HG02610 (cell line): ENCODE data around the gene RLN3.

Source experiments
- ATAC-seq: cut with Tn5 transposase; IDR thresholded peaks from one replicate; pipeline ENCODE4 v1.9.1; 2021; ENCODE audit warnings: mild to moderate bottlenecking, moderate library complexity; ENCODE audit not compliant: unreplicated experiment

Gene RLN3

DNA sequence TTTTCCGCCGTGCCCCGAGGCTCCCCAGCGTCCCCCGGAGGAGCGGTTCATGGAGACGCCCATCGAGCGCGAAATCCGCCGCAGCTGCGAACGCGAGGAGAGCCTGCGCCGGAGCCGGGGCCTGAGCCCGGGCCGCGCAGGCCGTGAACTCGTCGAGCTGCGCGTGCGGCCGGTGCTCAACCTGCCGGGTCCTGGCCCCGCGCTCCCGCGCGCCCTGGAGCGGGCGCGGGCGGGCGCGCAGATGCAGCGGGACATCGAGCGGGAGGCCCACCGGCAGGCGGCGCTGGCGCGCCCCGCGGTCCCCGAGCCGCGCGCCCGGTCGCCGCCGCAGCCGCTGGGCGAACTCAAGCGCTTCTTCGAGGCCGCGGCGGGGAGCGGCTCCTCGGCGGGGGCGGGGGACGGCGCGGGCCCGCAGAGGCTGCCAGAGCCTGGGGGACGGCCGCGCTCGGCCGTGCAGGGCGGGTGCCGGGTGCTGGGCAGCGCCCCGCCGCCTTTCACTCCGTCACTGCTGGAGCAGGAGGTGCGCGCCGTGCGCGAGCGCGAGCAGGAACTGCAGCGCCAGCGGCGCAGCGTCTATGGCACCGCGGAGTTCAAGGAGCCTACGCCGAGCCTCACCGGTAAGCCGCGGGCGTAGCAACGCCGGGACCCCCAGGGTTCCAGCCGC is 45.4 kb downstream of the RLN3 start:
- peak; percentile 39 for ATAC-seq

DNA sequence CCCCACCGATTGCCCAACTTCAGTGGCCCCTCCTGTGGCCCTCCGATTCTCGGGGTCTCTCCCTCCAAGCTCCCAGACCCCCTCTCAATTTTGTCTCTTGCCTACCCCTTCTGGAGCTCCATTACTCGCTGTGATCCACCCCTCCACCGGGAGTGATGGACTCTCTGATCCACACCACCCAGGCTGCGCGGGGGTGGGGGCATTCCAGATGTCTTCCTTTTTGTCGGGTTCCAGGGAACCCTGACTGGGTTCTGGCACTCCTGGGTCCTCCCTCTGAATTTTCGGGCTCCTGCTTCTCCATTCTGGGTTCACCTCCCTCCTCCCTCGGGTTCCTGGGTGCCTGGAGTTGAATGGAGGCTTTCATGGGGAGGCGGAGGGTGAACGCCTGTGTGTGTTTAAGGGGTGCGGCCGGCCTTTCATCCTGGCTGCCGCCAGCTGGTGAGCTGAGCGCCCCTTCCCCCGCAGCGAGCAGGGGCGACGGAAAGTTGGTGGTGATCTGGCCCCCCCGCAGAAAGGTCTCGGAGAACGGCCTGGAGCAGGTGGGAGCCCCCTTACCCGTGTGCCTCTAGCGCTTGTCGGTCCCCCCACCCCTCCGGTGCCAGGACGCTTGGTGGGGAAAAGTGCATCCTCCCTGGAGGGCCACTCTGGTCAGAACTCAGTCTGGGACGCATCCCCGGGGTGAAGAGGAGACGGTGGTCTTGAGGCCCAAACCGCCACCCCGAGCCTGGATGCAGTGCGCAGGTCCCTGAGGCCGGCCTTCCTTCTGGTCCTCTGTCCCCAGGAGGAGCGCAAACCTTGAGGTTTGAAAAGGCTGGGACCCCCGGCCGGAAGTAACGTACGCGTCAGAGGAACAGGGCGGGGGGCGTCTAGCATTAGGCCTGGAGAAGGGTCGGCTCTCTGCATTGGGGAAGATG is 46.2 kb downstream of the RLN3 start:
- ATAC-seq, result no peak

DNA sequence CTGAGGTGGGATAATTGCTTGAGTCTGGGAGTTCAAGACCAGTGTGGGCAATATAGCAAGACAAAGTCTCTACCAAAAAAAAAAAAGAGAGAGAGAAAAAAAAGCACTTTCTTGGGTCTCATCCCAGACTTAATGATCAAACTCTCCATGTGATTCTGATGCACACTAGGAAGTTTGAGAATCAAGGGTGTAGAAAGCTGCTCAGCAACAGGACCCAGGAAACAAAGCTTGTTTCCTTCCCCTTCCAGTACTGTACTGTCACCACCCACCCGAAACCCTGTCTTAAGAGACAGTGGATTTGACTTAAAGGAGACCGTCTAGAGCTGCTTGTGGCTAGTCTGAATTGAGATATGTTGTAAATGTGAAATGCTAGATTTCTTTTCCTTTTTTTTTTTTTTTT is 50.5 kb downstream of the RLN3 start:
- ATAC-seq, result no peak
